Fibroblast of the aortic adventitia (primary cell): ENCODE measurements around the gene MYBPH. TPM values are rescaled to one million over a fixed set of nuclear protein-coding genes. Genes with fewer than 3 reads are reported as not detected.
A peak's percentile ranks its signal among the peaks of the same experiment; 100 is the strongest.

Experiments
- DNase-seq: peaks from one replicate; pipeline ENCODE4 v3.0.0-alpha.2; 2010; ENCODE audit warnings: low read depth
- H3K4me3 ChIP-seq: 2 replicates; pipeline ENCODE4 v1.5.1; 2011; ENCODE audit warnings: low read depth, mild to moderate bottlenecking, control low read depth, low read length, moderate library complexity
- CTCF ChIP-seq: IDR thresholded peaks from 2 replicates; pipeline ENCODE4 v1.5.1; 2011; ENCODE audit warnings: mild to moderate bottlenecking, low read length, control low read depth, inconsistent platforms; ENCODE audit not compliant: insufficient read depth
- total RNA-seq: library from RNA; depleted of rRNA; stranded (reverse); fragments of >200 nt; gene quantifications from 2 replicates; pipeline ENCODE4 v1.2.3, GENCODE V29; 2012; ENCODE audit warnings: low replicate concordance

The MYBPH gene
- total RNA-seq, 1 donor: not detected

DNA sequence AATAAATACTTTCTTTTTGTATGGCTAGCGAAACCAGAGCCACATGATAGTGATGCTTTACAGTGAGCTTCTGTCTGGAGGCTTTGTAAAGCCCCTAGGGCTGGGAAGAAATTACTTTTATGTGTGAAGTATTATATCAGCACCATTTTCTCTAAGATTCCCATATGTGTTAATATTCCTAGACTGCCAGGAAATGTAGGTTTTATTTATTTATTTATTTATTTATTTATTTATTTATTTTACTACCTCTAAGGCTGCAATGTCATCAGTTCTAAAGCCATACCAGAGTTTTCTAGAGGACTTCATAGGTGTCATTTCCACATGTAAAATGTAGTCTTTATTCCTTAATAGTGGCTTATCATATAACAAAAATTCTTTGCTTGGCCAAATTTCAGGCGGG, 15.3 kb upstream of the MYBPH start:
- H3K4me3 ChIP-seq: no peak overlapping the region
- no peak for TF ChIP-seq CTCF
- DNase-seq: no peak

DNA sequence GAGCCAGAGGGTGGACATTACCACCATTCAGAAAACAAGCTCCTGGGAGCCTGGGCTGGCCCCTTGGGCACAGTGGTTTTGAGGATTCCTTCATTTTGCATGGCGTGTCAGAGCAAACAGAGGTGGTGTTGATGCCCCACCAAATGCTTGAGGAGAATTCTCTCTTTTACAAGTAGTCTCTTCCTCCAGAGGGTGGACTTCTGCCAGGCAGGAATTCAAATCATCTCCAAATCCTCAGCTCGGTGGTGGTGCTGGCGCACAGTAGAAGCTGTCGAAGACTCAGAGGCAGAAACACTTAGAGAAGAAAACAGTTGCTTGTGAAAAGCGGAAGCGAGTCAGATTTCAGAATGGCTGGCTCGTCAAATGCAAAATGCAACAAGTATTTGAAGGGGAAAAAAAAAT, 14.3 kb upstream of the MYBPH start:
- no peak overlapping the region for H3K4me3 ChIP-seq
- DNase-seq: peak; percentile 40
- TF ChIP-seq CTCF: no peak

- no peak for TF ChIP-seq CTCF
- H3K4me3 ChIP-seq: no peak overlapping the region
- no peak for DNase-seq
Observed at GRCh38 chr1:203188686-203189232, 13.1 kb upstream of the MYBPH start.

DNA sequence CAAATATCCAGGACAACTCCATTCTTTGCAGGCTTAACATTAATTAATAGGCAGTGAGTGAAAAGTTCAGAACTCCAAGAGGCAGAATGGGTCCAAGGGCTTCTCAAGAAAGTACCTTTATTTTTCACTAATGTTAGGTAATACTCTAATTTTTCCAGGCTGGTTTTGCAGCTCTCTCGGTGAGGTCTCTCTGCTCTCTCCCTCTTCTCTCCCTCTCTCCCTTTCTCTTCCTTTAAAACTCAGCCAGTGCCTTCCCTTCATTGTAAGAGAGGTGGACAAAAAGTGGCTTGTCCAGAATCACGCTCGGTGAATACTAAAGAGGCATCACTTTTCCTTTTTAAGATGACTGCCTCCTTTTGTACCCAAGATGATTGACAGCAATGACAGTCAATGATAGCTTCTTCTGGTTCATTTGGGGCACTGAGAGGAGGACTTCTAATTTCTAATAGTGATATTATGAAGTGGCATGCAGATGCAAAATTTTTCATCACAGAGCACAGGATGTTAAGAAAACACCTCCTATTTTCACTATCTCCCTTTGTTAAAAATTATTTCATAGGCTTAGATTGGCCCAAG, 12.2 kb upstream of the MYBPH start:
- no peak for TF ChIP-seq CTCF
- H3K4me3 ChIP-seq: no peak overlapping the region
- DNase-seq: no peak

- no peak for TF ChIP-seq CTCF
- no peak for DNase-seq
- H3K4me3 ChIP-seq: no peak overlapping the region
Observed at GRCh38 chr1:203187304-203187685, 11.7 kb upstream of the MYBPH start.

GRCh38 chr1:203186446-203187303, 11.0 kb upstream of the MYBPH start, which contains the start of gene CHI3L1:
Gene CHI3L1, minus strand, starts transcription at chr1:203186704. Its CDS starts 81 bp downstream, at chr1:203186623.
- no peak within 1 kb of the TSS for H3K4me3 ChIP-seq
- DNase-seq: no peak
- no peak for TF ChIP-seq CTCF
